Measurements from ENCODE around the gene GPR27.

Gene GPR27

GRCh38 chr3:71725271-71725991, 28.2 kb upstream of the GPR27 start, which contains the start of gene EIF4E3:
TSS of gene EIF4E3 (minus strand) at chr3:71725402. CDS start at chr3:71725367, 35 bp downstream.
- H3K27me3 ChIP-seq (ENCODE audit: control insufficient read depth in 3 of 3, insufficient read depth in 3 of 3, low read depth in 1 of 3, low read length in 3 of 3) = peaks cover 0 to 67% (median 17%) of the 10 kb centered on the region in 3 experiments
- peak within 1 kb of the TSS; percentile 44 for H2BK12ac ChIP-seq (ENCODE audit: low read length)
- peak within 1 kb of the TSS; percentile 97 for H3K4me2 ChIP-seq (ENCODE audit: insufficient read depth, low read length, poor library complexity, severe bottlenecking)
- H3K27ac ChIP-seq (replicated peaks; ENCODE audit: low read length) = no peak within 1 kb of the TSS
- no peaks in the 10 kb centered on the region for H3K9me3 ChIP-seq (replicated peaks in 1 of 2; ENCODE audit: control insufficient read depth in 2 of 2, insufficient read depth in 1 of 2, low read depth in 1 of 2, low read length in 2 of 2)
- H3K4ac ChIP-seq (ENCODE audit: low read length) = no peak within 1 kb of the TSS
- peak within 1 kb of the TSS; percentile 51 for H2AK5ac ChIP-seq (ENCODE audit: low read depth, low read length)
- no peak within 1 kb of the TSS for H2BK120ac ChIP-seq (ENCODE audit: low read depth, low read length)
- peaks cover 2 to 15% of the 10 kb centered on the region in 2 donors for H3K4me1 ChIP-seq (ENCODE audit: control insufficient read depth in 2 of 2, insufficient read depth in 1 of 2, low read depth in 1 of 2, low read length in 2 of 2)
- peaks cover 2% of the 10 kb centered on the region for H3K79me1 ChIP-seq (ENCODE audit: low read depth, low read length)
- H3K23ac ChIP-seq (ENCODE audit: low read depth, low read length, poor library complexity) = peak within 1 kb of the TSS; percentile 82
- peak within 1 kb of the TSS; percentile 55 to 83 for H3K4me3 ChIP-seq (ENCODE audit: low read length in 2 of 2)
- peak within 1 kb of the TSS; percentile 73 for H3K14ac ChIP-seq (ENCODE audit: low read length)
- H2BK5ac ChIP-seq (ENCODE audit: low read length) = no peak within 1 kb of the TSS
- DNase-seq (ENCODE audit: low spot score) = peak; percentile 45
- H3K18ac ChIP-seq (ENCODE audit: low read length) = peak within 1 kb of the TSS; percentile 94
- peak within 1 kb of the TSS; percentile 97 for H3K9ac ChIP-seq (ENCODE audit: low read depth, low read length, poor library complexity)
- peak within 1 kb of the TSS; percentile 92 for H4K8ac ChIP-seq (ENCODE audit: low read depth, low read length)
- no CpG with 5 or more reads among the region's 80 CpGs for WGBS, 2 donors (ENCODE audit: extremely low coverage in 2 of 2, insufficient read length in 2 of 2, insufficient replicate concordance in 1 of 2)
- peak within 1 kb of the TSS; percentile 98 for H2AFZ ChIP-seq (ENCODE audit: low read length)
- H3K36me3 ChIP-seq (replicated peaks in 1 of 2; ENCODE audit: control insufficient read depth in 2 of 2, insufficient read depth in 2 of 2, low read length in 2 of 2) = no peaks in the 10 kb centered on the region
- H4K91ac ChIP-seq (ENCODE audit: low read depth, low read length, poor library complexity) = no peak within 1 kb of the TSS
- H2BK15ac ChIP-seq (ENCODE audit: low read length) = peak within 1 kb of the TSS; percentile 56

- H3K36me3 ChIP-seq (replicated peaks in 1 of 2; ENCODE audit: control insufficient read depth in 2 of 2, insufficient read depth in 2 of 2, low read length in 2 of 2) = no peaks in the 10 kb centered on the region
- peak overlapping the region; percentile 98 for H2AFZ ChIP-seq (ENCODE audit: low read length)
- no CpG with 5 or more reads among the region's 8 CpGs for WGBS, 2 donors (ENCODE audit: extremely low coverage in 2 of 2, insufficient read length in 2 of 2, insufficient replicate concordance in 1 of 2)
- H4K91ac ChIP-seq (ENCODE audit: low read depth, low read length, poor library complexity) = no peak overlapping the region
- H3K27me3 ChIP-seq (ENCODE audit: control insufficient read depth in 3 of 3, insufficient read depth in 3 of 3, low read depth in 1 of 3, low read length in 3 of 3) = peaks cover 0 to 62% (median 17%) of the 10 kb centered on the region in 3 experiments
- no peak overlapping the region for H3K23ac ChIP-seq (ENCODE audit: low read depth, low read length, poor library complexity)
- H3K4me2 ChIP-seq (ENCODE audit: insufficient read depth, low read length, poor library complexity, severe bottlenecking) = no peak overlapping the region
- H3K79me1 ChIP-seq (ENCODE audit: low read depth, low read length) = peaks cover 2% of the 10 kb centered on the region
- DNase-seq (ENCODE audit: low spot score) = no peak
- no peak overlapping the region for H3K4ac ChIP-seq (ENCODE audit: low read length)
- no peak overlapping the region for H3K18ac ChIP-seq (ENCODE audit: low read length)
- no peak overlapping the region for H3K14ac ChIP-seq (ENCODE audit: low read length)
- no peaks in the 10 kb centered on the region for H3K9me3 ChIP-seq (replicated peaks in 1 of 2; ENCODE audit: control insufficient read depth in 2 of 2, insufficient read depth in 1 of 2, low read depth in 1 of 2, low read length in 2 of 2)
- no peak overlapping the region for H2BK15ac ChIP-seq (ENCODE audit: low read length)
- H3K4me3 ChIP-seq (ENCODE audit: low read length in 2 of 2) = no peak overlapping the region
- peak overlapping the region; percentile 12 for H2AK5ac ChIP-seq (ENCODE audit: low read depth, low read length)
- no peak overlapping the region for H4K8ac ChIP-seq (ENCODE audit: low read depth, low read length)
- no peak overlapping the region for H2BK5ac ChIP-seq (ENCODE audit: low read length)
- no peak overlapping the region for H2BK120ac ChIP-seq (ENCODE audit: low read depth, low read length)
- H3K9ac ChIP-seq (ENCODE audit: low read depth, low read length, poor library complexity) = no peak overlapping the region
- no peak overlapping the region for H2BK12ac ChIP-seq (ENCODE audit: low read length)
- H3K4me1 ChIP-seq (ENCODE audit: control insufficient read depth in 2 of 2, insufficient read depth in 1 of 2, low read depth in 1 of 2, low read length in 2 of 2) = peaks cover 2 to 15% of the 10 kb centered on the region in 2 donors
- H3K27ac ChIP-seq (replicated peaks; ENCODE audit: low read length) = no peak overlapping the region
Measured at GRCh38 chr3:71726146-71726545, 27.5 kb upstream of the GPR27 start.

GRCh38 chr3:71728632-71729342, 24.9 kb upstream of the GPR27 start:
- Histone ChIP-seq H3K4me2 (ENCODE audit: insufficient read depth, low read length, poor library complexity, severe bottlenecking) (no peak overlapping the region), H3K27me3 (ENCODE audit: control insufficient read depth in 3 of 3, insufficient read depth in 3 of 3, low read depth in 1 of 3, low read length in 3 of 3) (peaks cover 0 to 44% (median 10%) of the 10 kb centered on the region in 3 experiments), H4K91ac (ENCODE audit: low read depth, low read length, poor library complexity) (no peak overlapping the region), H3K9ac (ENCODE audit: low read depth, low read length, poor library complexity) (no peak overlapping the region), H2BK5ac (ENCODE audit: low read length) (no peak overlapping the region), H4K8ac (ENCODE audit: low read depth, low read length) (no peak overlapping the region), H2BK15ac (ENCODE audit: low read length) (no peak overlapping the region), H2BK12ac (ENCODE audit: low read length) (no peak overlapping the region), H3K36me3 (replicated peaks in 1 of 2; ENCODE audit: control insufficient read depth in 2 of 2, insufficient read depth in 2 of 2, low read length in 2 of 2) (no peaks in the 10 kb centered on the region), H2BK120ac (ENCODE audit: low read depth, low read length) (no peak overlapping the region), H3K9me3 (replicated peaks in 1 of 2; ENCODE audit: control insufficient read depth in 2 of 2, insufficient read depth in 1 of 2, low read depth in 1 of 2, low read length in 2 of 2) (no peaks in the 10 kb centered on the region), H2AK5ac (ENCODE audit: low read depth, low read length) (no peak overlapping the region), H3K14ac (ENCODE audit: low read length) (no peak overlapping the region), H3K79me1 (ENCODE audit: low read depth, low read length) (peaks cover 2% of the 10 kb centered on the region), H3K18ac (ENCODE audit: low read length) (no peak overlapping the region), H3K4me1 (ENCODE audit: control insufficient read depth in 2 of 2, insufficient read depth in 1 of 2, low read depth in 1 of 2, low read length in 2 of 2) (peaks cover 2 to 15% of the 10 kb centered on the region in 2 donors), H3K23ac (ENCODE audit: low read depth, low read length, poor library complexity) (no peak overlapping the region), H3K4me3 (ENCODE audit: low read length in 2 of 2) (no peak overlapping the region), H3K4ac (ENCODE audit: low read length) (no peak overlapping the region), H3K27ac (replicated peaks; ENCODE audit: low read length) (no peak overlapping the region), H2AFZ (ENCODE audit: low read length) (no peak overlapping the region)
- peak; percentile 69 for DNase-seq (ENCODE audit: low spot score)
- no CpG with 5 or more reads among the region's 4 CpGs for WGBS, 2 donors (ENCODE audit: extremely low coverage in 2 of 2, insufficient read length in 2 of 2, insufficient replicate concordance in 1 of 2)

- H3K36me3 ChIP-seq (replicated peaks in 1 of 2; ENCODE audit: control insufficient read depth in 2 of 2, insufficient read depth in 2 of 2, low read length in 2 of 2) = no peaks in the 10 kb centered on the region
- H4K8ac ChIP-seq (ENCODE audit: low read depth, low read length) = no peak overlapping the region
- H3K18ac ChIP-seq (ENCODE audit: low read length) = no peak overlapping the region
- WGBS, 2 donors (ENCODE audit: extremely low coverage in 2 of 2, insufficient read length in 2 of 2, insufficient replicate concordance in 1 of 2) = no CpG with 5 or more reads among the region's 4 CpGs
- H3K27ac ChIP-seq (replicated peaks; ENCODE audit: low read length) = no peak overlapping the region
- no peak overlapping the region for H3K4ac ChIP-seq (ENCODE audit: low read length)
- H3K23ac ChIP-seq (ENCODE audit: low read depth, low read length, poor library complexity) = no peak overlapping the region
- no peak overlapping the region for H3K4me2 ChIP-seq (ENCODE audit: insufficient read depth, low read length, poor library complexity, severe bottlenecking)
- H3K9ac ChIP-seq (ENCODE audit: low read depth, low read length, poor library complexity) = no peak overlapping the region
- no peak overlapping the region for H2BK5ac ChIP-seq (ENCODE audit: low read length)
- H2AK5ac ChIP-seq (ENCODE audit: low read depth, low read length) = no peak overlapping the region
- peaks cover 0 to 11% (median 0%) of the 10 kb centered on the region in 3 experiments for H3K27me3 ChIP-seq (ENCODE audit: control insufficient read depth in 3 of 3, insufficient read depth in 3 of 3, low read depth in 1 of 3, low read length in 3 of 3)
- no peak for DNase-seq (ENCODE audit: low spot score)
- H3K4me3 ChIP-seq (ENCODE audit: low read length in 2 of 2) = no peak overlapping the region
- no peak overlapping the region for H4K91ac ChIP-seq (ENCODE audit: low read depth, low read length, poor library complexity)
- H3K9me3 ChIP-seq (replicated peaks in 1 of 2; ENCODE audit: control insufficient read depth in 2 of 2, insufficient read depth in 1 of 2, low read depth in 1 of 2, low read length in 2 of 2) = peaks cover 0 to 3% of the 10 kb centered on the region in 2 donors
- H2AFZ ChIP-seq (ENCODE audit: low read length) = no peak overlapping the region
- no peak overlapping the region for H2BK120ac ChIP-seq (ENCODE audit: low read depth, low read length)
- peaks cover 2% of the 10 kb centered on the region for H3K79me1 ChIP-seq (ENCODE audit: low read depth, low read length)
- no peak overlapping the region for H3K14ac ChIP-seq (ENCODE audit: low read length)
- H3K4me1 ChIP-seq (ENCODE audit: control insufficient read depth in 2 of 2, insufficient read depth in 1 of 2, low read depth in 1 of 2, low read length in 2 of 2) = peaks cover 0 to 8% of the 10 kb centered on the region in 2 donors
- no peak overlapping the region for H2BK15ac ChIP-seq (ENCODE audit: low read length)
- H2BK12ac ChIP-seq (ENCODE audit: low read length) = no peak overlapping the region
Measured at GRCh38 chr3:71732637-71733036, 21.0 kb upstream of the GPR27 start.

All from neuronal stem cell (in vitro differentiated cells).